Ascending aorta (tissue), 2 donors: Measurements from ENCODE around the gene HTT. TPM values are rescaled to one million over a fixed set of nuclear protein-coding genes. Genes with fewer than 3 reads are reported as not detected.

ENCODE experiments used
- DNase-seq, 2 donors: peaks; one replicate each; pipeline ENCODE4 v3.0.0-alpha.2; 2019; ENCODE audit warnings: low spot score in 2 of 2
- H3K27ac ChIP-seq, 2 donors: fragments of 200-600 bp; sonication (generic); one replicate each; pipeline ENCODE4 v1.5.1; 2016 to 2017; ENCODE audit warnings: mild to moderate bottlenecking in 1 of 2
- H3K27me3 ChIP-seq: fragments of 200-600 bp; sonication (generic); one replicate; pipeline ENCODE4 v1.5.1; 2017
- H3K36me3 ChIP-seq, 2 donors: fragments of 200-600 bp; sonication (generic); one replicate each; pipeline ENCODE4 v1.5.1; 2016
- H3K4me1 ChIP-seq, 2 donors: fragments of 200-600 bp; sonication (generic); one replicate each; pipeline ENCODE4 v1.5.1; 2016 to 2017; ENCODE audit warnings: mild to moderate bottlenecking in 1 of 2
- H3K4me3 ChIP-seq, 2 donors: fragments of 200-600 bp; sonication (generic); one replicate each; pipeline ENCODE4 v1.5.1; 2016 to 2017; ENCODE audit warnings: mild to moderate bottlenecking in 1 of 2
- H3K9me3 ChIP-seq, 2 donors: fragments of 200-600 bp; sonication (generic); one replicate each; pipeline ENCODE4 v1.5.1; 2016
- CTCF ChIP-seq, 3 experiments: fragments of 200-600 bp in 2 of 3; fragments of 450-650 bp in 1 of 3; sonication (generic) in 2 of 3; IDR thresholded peaks; one replicate each; pipeline ENCODE4 v1.5.1; 2016 to 2019; ENCODE audit warnings: antibody characterized with exemption in 3 of 3, mild to moderate bottlenecking in 1 of 3, moderate library complexity in 1 of 3
- intact Hi-C: fragments of 100-400 bp; cut with DNase I; formaldehyde crosslinking; loops from one replicate; pipeline ENCODE4 v1.15.1; 2023
- total RNA-seq: library from RNA; depleted of rRNA; stranded (reverse); fragments of >200 nt; gene quantifications from one replicate; pipeline ENCODE4 v1.1.0, GENCODE V29; 2016

The HTT gene
- total RNA-seq, 1 donor from 2014 or later = 23.7 TPM

DNA sequence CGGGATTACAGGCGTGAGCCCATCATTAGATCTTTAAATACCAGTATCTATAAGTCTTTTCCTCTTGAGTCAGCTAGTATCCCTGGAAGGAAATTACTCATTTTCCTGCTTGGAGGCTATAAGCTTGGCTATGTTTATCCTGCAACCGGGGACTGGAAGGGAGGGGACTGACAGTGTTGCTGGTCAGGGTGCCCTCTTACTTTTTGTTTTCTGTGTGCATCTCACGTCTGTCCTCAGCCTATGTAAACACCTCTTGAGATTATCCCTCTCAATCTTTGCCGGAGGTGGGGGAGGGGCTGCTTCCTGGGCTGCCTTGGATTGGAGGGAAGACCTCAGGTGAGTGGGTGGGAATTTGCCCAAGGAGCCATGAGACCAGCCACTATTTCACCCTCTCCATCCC, 37.0 kb downstream of the HTT start:
- no peak overlapping the region for H3K27ac ChIP-seq
- peaks cover 41 to 66% of the 10 kb centered on the region in 2 donors for H3K36me3 ChIP-seq
- H3K27me3 ChIP-seq = no peaks in the 10 kb centered on the region
- H3K9me3 ChIP-seq = no peaks in the 10 kb centered on the region
- H3K4me1 ChIP-seq = peaks cover 2 to 7% of the 10 kb centered on the region in 2 donors
- H3K4me3 ChIP-seq = no peak overlapping the region
- no peak for DNase-seq
- no peak for TF ChIP-seq CTCF (IDR thresholded peaks at IDR 0.05)
- intact Hi-C loops = no loop called here

- Histone ChIP-seq H3K4me1 (peaks cover 0 to 3% of the 10 kb centered on the region in 2 donors), H3K9me3 (no peaks in the 10 kb centered on the region), H3K36me3 (peaks cover 47 to 65% of the 10 kb centered on the region in 2 donors), H3K4me3 (no peak overlapping the region), H3K27ac (no peak overlapping the region), H3K27me3 (no peaks in the 10 kb centered on the region)
- intact Hi-C loops = no loop called here
- no peak for TF ChIP-seq CTCF (IDR thresholded peaks at IDR 0.05)
- DNase-seq = no peak
Observed at GRCh38 chr4:3112201-3112600, 37.7 kb downstream of the HTT start.

DNA sequence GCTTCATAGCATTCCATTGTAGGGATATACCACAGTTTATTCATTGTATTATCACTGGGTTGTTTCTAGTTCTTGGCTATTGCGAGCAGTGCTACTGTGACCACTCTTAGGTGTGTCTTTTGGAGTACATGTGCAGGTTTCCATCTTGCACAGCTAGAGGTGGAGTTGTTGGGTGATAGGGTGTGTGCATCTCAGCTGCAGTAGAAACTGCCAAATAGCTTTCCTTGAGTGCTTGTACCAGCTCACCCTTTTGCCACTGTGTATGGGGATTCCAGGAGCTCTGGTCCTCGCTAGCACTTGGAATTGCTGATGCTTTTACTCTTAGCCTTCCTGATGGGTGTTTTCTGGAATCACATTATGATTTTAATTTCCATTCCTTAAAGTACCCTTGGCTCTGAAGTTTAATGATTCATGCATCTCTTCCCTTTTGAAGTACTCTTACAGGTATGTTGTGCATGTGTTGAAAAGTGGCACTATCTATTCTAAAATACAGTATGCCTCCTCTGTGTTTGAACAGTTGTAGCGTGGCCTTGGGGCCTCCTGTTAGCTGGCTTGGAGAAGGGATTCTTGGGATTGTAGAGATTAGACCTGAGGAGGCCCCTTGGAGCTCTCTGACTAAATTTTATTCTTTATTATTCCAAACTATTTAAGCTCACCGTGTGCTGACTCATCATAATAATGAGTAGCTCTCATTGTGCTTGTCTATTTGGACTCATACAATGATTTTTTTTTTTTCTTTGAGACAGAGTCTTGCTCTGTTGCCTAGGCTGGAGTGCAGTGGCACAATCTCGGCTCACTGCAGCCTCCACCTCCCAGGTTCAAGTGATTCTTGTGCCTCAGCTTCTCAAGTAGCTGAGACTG, 38.4 kb downstream of the HTT start:
- no peak overlapping the region for H3K4me3 ChIP-seq
- no peaks in the 10 kb centered on the region for H3K4me1 ChIP-seq
- TF ChIP-seq CTCF (IDR thresholded peaks at IDR 0.05) = no peak
- H3K36me3 ChIP-seq = peaks cover 46 to 65% of the 10 kb centered on the region in 2 donors
- no peak overlapping the region for H3K27ac ChIP-seq
- no peak for DNase-seq
- no peaks in the 10 kb centered on the region for H3K27me3 ChIP-seq
- intact Hi-C loops = no loop called here
- no peaks in the 10 kb centered on the region for H3K9me3 ChIP-seq

- Histone ChIP-seq H3K27ac (no peak overlapping the region), H3K27me3 (no peaks in the 10 kb centered on the region), H3K36me3 (peaks cover 34 to 60% of the 10 kb centered on the region in 2 donors), H3K9me3 (no peaks in the 10 kb centered on the region), H3K4me1 (no peaks in the 10 kb centered on the region), H3K4me3 (no peak overlapping the region)
- DNase-seq = no peak
- intact Hi-C loops = no loop called here
- no peak for TF ChIP-seq CTCF (IDR thresholded peaks at IDR 0.05)
Observed at GRCh38 chr4:3114377-3114776, 39.9 kb downstream of the HTT start.

DNA sequence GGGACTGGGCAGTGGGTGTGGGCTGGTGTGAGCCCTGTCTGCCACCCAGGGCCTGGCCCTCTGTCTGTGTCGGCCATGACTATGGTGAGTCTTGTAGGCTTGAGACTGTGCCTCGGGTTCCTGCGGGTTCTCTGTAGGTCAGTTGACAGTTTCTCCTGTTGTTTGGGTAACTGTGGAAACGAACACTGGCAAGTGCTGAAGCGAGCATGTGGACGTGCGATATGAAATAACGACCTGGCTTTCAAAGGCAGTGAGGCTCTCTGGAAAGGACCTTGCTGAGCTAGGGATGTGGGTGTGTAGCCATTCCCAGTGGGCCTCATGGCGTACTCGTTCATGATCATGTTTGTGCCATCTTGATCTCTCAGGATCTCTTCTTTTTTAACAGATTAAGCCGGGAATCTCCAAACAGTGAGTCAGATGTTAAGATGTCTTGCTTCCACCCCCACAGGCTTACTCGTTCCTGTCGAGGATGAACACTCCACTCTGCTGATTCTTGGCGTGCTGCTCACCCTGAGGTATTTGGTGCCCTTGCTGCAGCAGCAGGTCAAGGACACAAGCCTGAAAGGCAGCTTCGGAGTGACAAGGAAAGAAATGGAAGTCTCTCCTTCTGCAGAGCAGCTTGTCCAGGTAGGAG, 41.3 kb downstream of the HTT start:
- Histone ChIP-seq H3K4me1 (no peaks in the 10 kb centered on the region), H3K27ac (no peak overlapping the region)

More for the DNA sequence above, 41.3 kb downstream of the HTT start:
- DNase-seq = no peak
- intact Hi-C loops = no loop called here
- no peak overlapping the region for H3K4me3 ChIP-seq
- H3K36me3 ChIP-seq = peaks cover 34 to 64% of the 10 kb centered on the region in 2 donors
- no peaks in the 10 kb centered on the region for H3K9me3 ChIP-seq
- no peaks in the 10 kb centered on the region for H3K27me3 ChIP-seq
- TF ChIP-seq CTCF (IDR thresholded peaks at IDR 0.05) = no peak
